ENCODE measurements around the gene SMAD9. TPM values are rescaled to one million over a fixed set of nuclear protein-coding genes. Genes with fewer than 3 reads are reported as not detected.

Gene SMAD9
- total and polyA plus RNA-seq, 2 of the 8 experiments (the other 6 are each of a cell fraction or from before 2014, with no cell fraction given) = 0.45 to 1.0 TPM

DNA sequence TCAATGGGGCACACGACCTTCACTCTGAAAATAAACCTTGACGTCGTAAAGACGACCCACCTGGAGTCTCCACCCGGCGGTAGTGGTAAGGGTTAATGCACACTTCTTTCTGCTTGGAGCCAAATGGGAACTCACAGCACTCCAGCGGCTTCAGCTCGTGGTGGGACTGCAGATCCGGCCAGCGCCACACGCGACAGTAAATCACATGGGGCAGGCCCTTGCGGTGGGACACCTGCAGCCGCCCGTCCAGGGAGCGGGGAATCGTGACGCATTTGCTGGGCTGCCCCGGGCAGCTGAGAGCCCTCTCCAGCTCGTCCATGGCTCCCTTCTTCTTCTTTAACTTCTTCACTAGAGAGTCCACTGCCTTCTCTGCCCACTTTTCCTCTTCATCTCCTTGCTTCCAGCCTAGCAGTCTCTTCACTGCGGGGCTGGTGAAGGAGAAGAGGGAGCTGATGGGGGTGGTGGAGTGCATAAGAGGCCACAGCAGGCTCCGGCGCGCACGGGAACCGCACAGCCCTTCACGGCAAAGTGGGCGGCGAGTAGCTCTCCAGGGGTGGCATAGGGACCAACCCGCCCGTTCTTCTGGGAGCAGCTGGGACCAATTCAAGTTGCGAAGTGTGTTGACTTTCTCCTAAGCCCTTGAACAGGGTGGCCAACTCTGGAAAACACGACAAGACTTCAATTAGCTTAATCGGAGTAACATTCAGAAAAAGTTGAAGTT, 40.7 kb downstream of the SMAD9 start (continued):
- TF ChIP-seq, protein P1, sequence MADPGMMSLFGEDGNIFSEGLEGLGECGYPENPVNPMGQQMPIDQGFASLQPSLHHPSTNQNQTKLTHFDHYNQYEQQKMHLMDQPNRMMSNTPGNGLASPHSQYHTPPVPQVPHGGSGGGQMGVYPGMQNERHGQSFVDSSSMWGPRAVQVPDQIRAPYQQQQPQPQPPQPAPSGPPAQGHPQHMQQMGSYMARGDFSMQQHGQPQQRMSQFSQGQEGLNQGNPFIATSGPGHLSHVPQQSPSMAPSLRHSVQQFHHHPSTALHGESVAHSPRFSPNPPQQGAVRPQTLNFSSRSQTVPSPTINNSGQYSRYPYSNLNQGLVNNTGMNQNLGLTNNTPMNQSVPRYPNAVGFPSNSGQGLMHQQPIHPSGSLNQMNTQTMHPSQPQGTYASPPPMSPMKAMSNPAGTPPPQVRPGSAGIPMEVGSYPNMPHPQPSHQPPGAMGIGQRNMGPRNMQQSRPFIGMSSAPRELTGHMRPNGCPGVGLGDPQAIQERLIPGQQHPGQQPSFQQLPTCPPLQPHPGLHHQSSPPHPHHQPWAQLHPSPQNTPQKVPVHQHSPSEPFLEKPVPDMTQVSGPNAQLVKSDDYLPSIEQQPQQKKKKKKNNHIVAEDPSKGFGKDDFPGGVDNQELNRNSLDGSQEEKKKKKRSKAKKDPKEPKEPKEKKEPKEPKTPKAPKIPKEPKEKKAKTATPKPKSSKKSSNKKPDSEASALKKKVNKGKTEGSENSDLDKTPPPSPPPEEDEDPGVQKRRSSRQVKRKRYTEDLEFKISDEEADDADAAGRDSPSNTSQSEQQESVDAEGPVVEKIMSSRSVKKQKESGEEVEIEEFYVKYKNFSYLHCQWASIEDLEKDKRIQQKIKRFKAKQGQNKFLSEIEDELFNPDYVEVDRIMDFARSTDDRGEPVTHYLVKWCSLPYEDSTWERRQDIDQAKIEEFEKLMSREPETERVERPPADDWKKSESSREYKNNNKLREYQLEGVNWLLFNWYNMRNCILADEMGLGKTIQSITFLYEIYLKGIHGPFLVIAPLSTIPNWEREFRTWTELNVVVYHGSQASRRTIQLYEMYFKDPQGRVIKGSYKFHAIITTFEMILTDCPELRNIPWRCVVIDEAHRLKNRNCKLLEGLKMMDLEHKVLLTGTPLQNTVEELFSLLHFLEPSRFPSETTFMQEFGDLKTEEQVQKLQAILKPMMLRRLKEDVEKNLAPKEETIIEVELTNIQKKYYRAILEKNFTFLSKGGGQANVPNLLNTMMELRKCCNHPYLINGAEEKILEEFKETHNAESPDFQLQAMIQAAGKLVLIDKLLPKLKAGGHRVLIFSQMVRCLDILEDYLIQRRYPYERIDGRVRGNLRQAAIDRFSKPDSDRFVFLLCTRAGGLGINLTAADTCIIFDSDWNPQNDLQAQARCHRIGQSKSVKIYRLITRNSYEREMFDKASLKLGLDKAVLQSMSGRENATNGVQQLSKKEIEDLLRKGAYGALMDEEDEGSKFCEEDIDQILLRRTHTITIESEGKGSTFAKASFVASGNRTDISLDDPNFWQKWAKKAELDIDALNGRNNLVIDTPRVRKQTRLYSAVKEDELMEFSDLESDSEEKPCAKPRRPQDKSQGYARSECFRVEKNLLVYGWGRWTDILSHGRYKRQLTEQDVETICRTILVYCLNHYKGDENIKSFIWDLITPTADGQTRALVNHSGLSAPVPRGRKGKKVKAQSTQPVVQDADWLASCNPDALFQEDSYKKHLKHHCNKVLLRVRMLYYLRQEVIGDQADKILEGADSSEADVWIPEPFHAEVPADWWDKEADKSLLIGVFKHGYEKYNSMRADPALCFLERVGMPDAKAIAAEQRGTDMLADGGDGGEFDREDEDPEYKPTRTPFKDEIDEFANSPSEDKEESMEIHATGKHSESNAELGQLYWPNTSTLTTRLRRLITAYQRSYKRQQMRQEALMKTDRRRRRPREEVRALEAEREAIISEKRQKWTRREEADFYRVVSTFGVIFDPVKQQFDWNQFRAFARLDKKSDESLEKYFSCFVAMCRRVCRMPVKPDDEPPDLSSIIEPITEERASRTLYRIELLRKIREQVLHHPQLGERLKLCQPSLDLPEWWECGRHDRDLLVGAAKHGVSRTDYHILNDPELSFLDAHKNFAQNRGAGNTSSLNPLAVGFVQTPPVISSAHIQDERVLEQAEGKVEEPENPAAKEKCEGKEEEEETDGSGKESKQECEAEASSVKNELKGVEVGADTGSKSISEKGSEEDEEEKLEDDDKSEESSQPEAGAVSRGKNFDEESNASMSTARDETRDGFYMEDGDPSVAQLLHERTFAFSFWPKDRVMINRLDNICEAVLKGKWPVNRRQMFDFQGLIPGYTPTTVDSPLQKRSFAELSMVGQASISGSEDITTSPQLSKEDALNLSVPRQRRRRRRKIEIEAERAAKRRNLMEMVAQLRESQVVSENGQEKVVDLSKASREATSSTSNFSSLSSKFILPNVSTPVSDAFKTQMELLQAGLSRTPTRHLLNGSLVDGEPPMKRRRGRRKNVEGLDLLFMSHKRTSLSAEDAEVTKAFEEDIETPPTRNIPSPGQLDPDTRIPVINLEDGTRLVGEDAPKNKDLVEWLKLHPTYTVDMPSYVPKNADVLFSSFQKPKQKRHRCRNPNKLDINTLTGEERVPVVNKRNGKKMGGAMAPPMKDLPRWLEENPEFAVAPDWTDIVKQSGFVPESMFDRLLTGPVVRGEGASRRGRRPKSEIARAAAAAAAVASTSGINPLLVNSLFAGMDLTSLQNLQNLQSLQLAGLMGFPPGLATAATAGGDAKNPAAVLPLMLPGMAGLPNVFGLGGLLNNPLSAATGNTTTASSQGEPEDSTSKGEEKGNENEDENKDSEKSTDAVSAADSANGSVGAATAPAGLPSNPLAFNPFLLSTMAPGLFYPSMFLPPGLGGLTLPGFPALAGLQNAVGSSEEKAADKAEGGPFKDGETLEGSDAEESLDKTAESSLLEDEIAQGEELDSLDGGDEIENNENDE (IDR thresholded peaks at IDR 0.05; ENCODE audit: insufficient replicate concordance, low read length) = no peak
- TF ChIP-seq CBX5 (IDR thresholded peaks at IDR 0.05; ENCODE audit: low read depth, low read length) (no peak), TEAD4 (IDR thresholded peaks at IDR 0.05; ENCODE audit: low read depth, low read length) (no peak), SIX5 (IDR thresholded peaks at IDR 0.05; ENCODE audit: low read depth, low read length) (no peak), NRF1 (IDR thresholded peaks at IDR 0.05; ENCODE audit: low read depth, low read length) (no peak), SP2 (IDR thresholded peaks at IDR 0.05; ENCODE audit: low read length) (no peak), POLR2A (IDR thresholded peaks at IDR 0.05; ENCODE audit: control extremely low read depth in 1 of 2, low read depth in 2 of 2, low read length in 2 of 2) (no peak), EP300 (IDR thresholded peaks at IDR 0.05; ENCODE audit: borderline replicate concordance in 1 of 2, low read depth in 2 of 2, low read length in 2 of 2) (no peak), RNF2 (IDR thresholded peaks at IDR 0.05; ENCODE audit: borderline replicate concordance, low read depth, low read length, missing control alignments, poor library complexity, severe bottlenecking) (no peak), BACH1 (IDR thresholded peaks at IDR 0.05; ENCODE audit: low read length) (no peak), CHD2 (IDR thresholded peaks at IDR 0.05; ENCODE audit: low read length) (no peak)
